HG02678 (cell line): ENCODE results near the gene MED17.
"Not testable (repeated sequence)": the region's sequence is repeated elsewhere in the genome, so short reads cannot be mapped to it uniquely, and the experiment has no call there.

ENCODE experiments used
- ATAC-seq: cut with Tn5 transposase; IDR thresholded peaks from one replicate; pipeline ENCODE4 v1.9.1; 2021; ENCODE audit warnings: mild to moderate bottlenecking, moderate library complexity; ENCODE audit not compliant: unreplicated experiment

MED17 gene

GRCh38 chr11:93757924-93758865 lies 25.9 kb upstream of the MED17 start:
- no peak for ATAC-seq

- not testable (repeated sequence) for ATAC-seq
These were observed 25.0 kb upstream of the MED17 start for GRCh38 chr11:93759123-93759522.

- no peak for ATAC-seq
These were observed 22.2 kb upstream of the MED17 start for GRCh38 chr11:93761910-93762309.

GRCh38 chr11:93765551-93765950 lies 18.5 kb upstream of the MED17 start:
- ATAC-seq: no peak

- no peak for ATAC-seq
These were observed 17.6 kb upstream of the MED17 start for GRCh38 chr11:93766504-93766903.

- no peak for ATAC-seq
These were observed 17.1 kb upstream of the MED17 start for GRCh38 chr11:93767018-93767417.

- no peak for ATAC-seq
These were observed 13.9 kb upstream of the MED17 start for GRCh38 chr11:93770160-93770559.

- no peak for ATAC-seq
These were observed 12.0 kb upstream of the MED17 start for GRCh38 chr11:93772123-93772522.

- no peak for ATAC-seq
These were observed 11.0 kb upstream of the MED17 start for GRCh38 chr11:93773045-93773477.

GRCh38 chr11:93773601-93774200 lies 10.4 kb upstream of the MED17 start:
- no peak for ATAC-seq

- not testable (repeated sequence) for ATAC-seq
These were observed 9.5 kb upstream of the MED17 start for GRCh38 chr11:93774560-93774959.

- ATAC-seq: no peak
These were observed 8.8 kb upstream of the MED17 start for GRCh38 chr11:93775289-93775688.

- ATAC-seq: no peak
These were observed 720 bp upstream of the MED17 start for GRCh38 chr11:93783362-93783761.

GRCh38 chr11:93783765-93784144 lies 327 bp upstream of the MED17 start:
- ATAC-seq: peak; percentile 44

- peak; percentile 32 for ATAC-seq
These were observed 866 bp downstream of the MED17 start for GRCh38 chr11:93784935-93785360.

GRCh38 chr11:93791493-93791892 lies 7.4 kb downstream of the MED17 start:
- no peak for ATAC-seq

GRCh38 chr11:93796441-93797231 lies 12.6 kb downstream of the MED17 start:
- no peak for ATAC-seq

- ATAC-seq: no peak
These were observed 17.3 kb downstream of the MED17 start for GRCh38 chr11:93801366-93801765.

GRCh38 chr11:93804879-93805278 lies 20.8 kb downstream of the MED17 start:
- ATAC-seq: no peak

- ATAC-seq: no peak
These were observed 23.9 kb downstream of the MED17 start for GRCh38 chr11:93807980-93808379.

GRCh38 chr11:93813974-93814373 lies 29.9 kb downstream of the MED17 start:
- no peak for ATAC-seq
